IPS-20b (cell line): Measurements from ENCODE around the gene SLC8A1.

Source experiments
- H3K27ac ChIP-seq: one replicate; pipeline ENCODE4 v1.5.1; 2013; ENCODE audit warnings: low read length
- H3K27me3 ChIP-seq: 2 replicates; pipeline ENCODE4 v1.6.1; 2013; ENCODE audit warnings: mild to moderate bottlenecking, low read length, inconsistent platforms; ENCODE audit not compliant: insufficient read depth
- H3K36me3 ChIP-seq: 2 replicates; pipeline ENCODE4 v1.6.1; 2013; ENCODE audit warnings: low read depth, mild to moderate bottlenecking, inconsistent platforms, low read length, moderate library complexity; ENCODE audit not compliant: insufficient read depth
- H3K4me1 ChIP-seq: 2 replicates; pipeline ENCODE4 v1.6.1; 2013; ENCODE audit warnings: mild to moderate bottlenecking, control low read depth, inconsistent platforms, low read length, moderate library complexity; ENCODE audit not compliant: insufficient read depth
- H3K4me3 ChIP-seq: 2 replicates; pipeline ENCODE4 v1.5.1; 2013; ENCODE audit warnings: mild to moderate bottlenecking, low read length, inconsistent platforms
- H3K9ac ChIP-seq: 2 replicates; pipeline ENCODE4 v1.6.1; 2013; ENCODE audit warnings: low read depth, mild to moderate bottlenecking, inconsistent platforms, low read length, moderate library complexity
- H3K9me3 ChIP-seq: 2 replicates; pipeline ENCODE4 v1.6.1; 2013; ENCODE audit warnings: mild to moderate bottlenecking, low read depth, low read length, inconsistent platforms; ENCODE audit not compliant: insufficient read depth

SLC8A1 gene

DNA sequence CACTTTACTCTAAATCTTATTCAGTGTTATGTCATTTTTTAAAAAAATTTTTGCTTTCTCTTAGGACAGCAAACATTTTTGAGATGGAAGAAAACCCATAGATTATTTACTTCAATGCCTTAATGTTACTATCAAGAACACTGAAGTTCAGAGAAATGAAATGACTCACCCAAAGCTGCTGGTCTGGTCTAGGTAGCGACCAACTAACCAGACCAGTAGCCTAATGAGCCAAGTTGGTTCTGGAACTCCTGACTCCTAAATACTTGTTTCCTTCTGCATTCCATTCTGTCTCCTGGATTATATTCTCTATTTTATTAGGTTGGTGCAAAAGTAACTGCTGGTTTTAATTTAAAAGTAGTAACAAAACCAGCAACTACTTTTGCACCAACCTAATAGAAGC, 35.4 kb downstream of the SLC8A1 start:
- Histone ChIP-seq H3K4me3 (no peak overlapping the region), H3K9ac (no peak overlapping the region), H3K27me3 (no peaks in the 10 kb centered on the region), H3K9me3 (no peaks in the 10 kb centered on the region), H3K4me1 (no peaks in the 10 kb centered on the region), H3K27ac (no peak overlapping the region), H3K36me3 (no peaks in the 10 kb centered on the region)

DNA sequence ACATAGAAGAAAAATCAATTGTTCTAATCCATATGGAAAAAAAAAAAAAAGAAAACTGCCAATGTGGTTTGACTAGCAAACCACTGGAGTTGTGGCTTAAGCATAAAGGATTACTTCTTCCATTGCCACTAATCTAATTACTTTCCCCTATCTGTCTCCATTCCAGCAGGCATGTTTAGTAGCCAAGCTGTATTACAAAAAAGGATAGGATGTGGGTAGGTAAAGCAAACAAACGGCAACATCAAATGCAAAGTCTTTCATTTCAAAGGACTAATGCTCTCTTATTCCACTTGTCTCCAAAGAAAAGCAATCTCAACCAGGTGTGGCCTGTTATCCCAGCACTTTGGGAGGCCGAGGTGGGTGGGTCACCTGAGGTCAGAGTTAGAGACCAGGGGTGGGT, 36.5 kb downstream of the SLC8A1 start:
- no peak overlapping the region for H3K4me3 ChIP-seq
- H3K9me3 ChIP-seq: no peaks in the 10 kb centered on the region
- no peak overlapping the region for H3K27ac ChIP-seq
- H3K9ac ChIP-seq: no peak overlapping the region
- no peaks in the 10 kb centered on the region for H3K27me3 ChIP-seq
- H3K36me3 ChIP-seq: no peaks in the 10 kb centered on the region
- H3K4me1 ChIP-seq: no peaks in the 10 kb centered on the region

- Histone ChIP-seq H3K4me1 (no peaks in the 10 kb centered on the region), H3K27ac (no peak overlapping the region)
These were observed 39.4 kb downstream of the SLC8A1 start for GRCh38 chr2:40412456-40412855.

GRCh38 chr2:40410695-40411094, 41.2 kb downstream of the SLC8A1 start:
- Histone ChIP-seq H3K36me3 (no peaks in the 10 kb centered on the region), H3K9me3 (no peaks in the 10 kb centered on the region), H3K4me1 (no peaks in the 10 kb centered on the region), H3K9ac (no peak overlapping the region), H3K27ac (no peak overlapping the region), H3K4me3 (no peak overlapping the region), H3K27me3 (no peaks in the 10 kb centered on the region)

More at GRCh38 chr2:40412456-40412855, 39.4 kb downstream of the SLC8A1 start:
- H3K4me3 ChIP-seq: no peak overlapping the region
- no peaks in the 10 kb centered on the region for H3K9me3 ChIP-seq
- H3K9ac ChIP-seq: no peak overlapping the region
- no peaks in the 10 kb centered on the region for H3K36me3 ChIP-seq
- no peaks in the 10 kb centered on the region for H3K27me3 ChIP-seq

DNA sequence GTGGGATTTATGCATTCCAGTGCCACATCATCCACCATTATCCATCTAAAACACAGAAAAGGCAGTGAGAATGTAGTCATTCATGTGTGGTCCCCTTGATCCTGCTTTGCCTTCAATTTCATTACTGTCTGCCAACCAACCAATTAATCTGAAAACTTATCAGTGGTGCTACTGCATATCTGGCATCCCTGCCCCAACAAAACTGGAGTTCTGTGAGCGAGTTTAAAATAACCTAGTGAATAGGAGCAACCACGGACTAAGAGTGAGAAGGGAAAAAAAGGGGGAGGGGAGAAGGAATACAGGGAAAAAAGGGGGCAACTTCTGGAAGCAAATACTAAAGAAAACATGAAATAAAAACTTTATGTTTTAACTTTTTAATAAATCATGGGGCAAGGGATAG, 42.2 kb downstream of the SLC8A1 start:
- Histone ChIP-seq H3K4me3 (no peak overlapping the region), H3K9me3 (no peaks in the 10 kb centered on the region), H3K9ac (no peak overlapping the region), H3K4me1 (no peaks in the 10 kb centered on the region), H3K36me3 (no peaks in the 10 kb centered on the region), H3K27me3 (no peaks in the 10 kb centered on the region), H3K27ac (no peak overlapping the region)

GRCh38 chr2:40406485-40407289, 45.2 kb downstream of the SLC8A1 start:
- no peaks in the 10 kb centered on the region for H3K9me3 ChIP-seq
- H3K4me1 ChIP-seq: no peaks in the 10 kb centered on the region
- no peak overlapping the region for H3K27ac ChIP-seq
- no peak overlapping the region for H3K4me3 ChIP-seq
- H3K9ac ChIP-seq: no peak overlapping the region
- H3K36me3 ChIP-seq: no peaks in the 10 kb centered on the region
- no peaks in the 10 kb centered on the region for H3K27me3 ChIP-seq

DNA sequence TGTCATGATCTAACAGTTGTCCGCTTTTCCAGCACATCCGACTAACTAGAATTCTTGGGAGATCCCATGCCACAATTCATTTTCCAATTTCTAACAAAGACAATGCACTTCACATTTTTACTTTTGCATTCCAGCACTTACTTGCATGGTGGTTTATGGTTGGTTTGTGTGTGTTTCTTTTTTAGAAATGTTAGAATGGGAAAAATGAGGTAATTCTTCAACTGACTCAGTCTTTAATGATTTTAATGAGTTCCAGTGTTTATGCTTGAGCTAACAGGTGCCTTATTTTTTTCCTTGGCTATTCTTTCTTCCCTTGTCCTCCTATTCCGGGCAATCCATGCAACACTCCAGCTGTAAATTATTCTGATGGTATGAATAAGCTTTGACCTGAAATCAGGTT, 46.4 kb downstream of the SLC8A1 start:
- H3K4me3 ChIP-seq: no peak overlapping the region
- H3K9ac ChIP-seq: no peak overlapping the region
- H3K4me1 ChIP-seq: peaks cover 6% of the 10 kb centered on the region; the same call in 1 of the 2 replicates
- no peaks in the 10 kb centered on the region for H3K36me3 ChIP-seq
- H3K27ac ChIP-seq: no peak overlapping the region
- H3K9me3 ChIP-seq: no peaks in the 10 kb centered on the region
- H3K27me3 ChIP-seq: no peaks in the 10 kb centered on the region

GRCh38 chr2:40404517-40404916, 47.4 kb downstream of the SLC8A1 start:
- H3K36me3 ChIP-seq: no peaks in the 10 kb centered on the region
- H3K27me3 ChIP-seq: no peaks in the 10 kb centered on the region
- no peak overlapping the region for H3K27ac ChIP-seq
- H3K9ac ChIP-seq: no peak overlapping the region
- H3K4me1 ChIP-seq: peaks cover 10% of the 10 kb centered on the region; the same call in 1 of the 2 replicates
- no peaks in the 10 kb centered on the region for H3K9me3 ChIP-seq
- no peak overlapping the region for H3K4me3 ChIP-seq

DNA sequence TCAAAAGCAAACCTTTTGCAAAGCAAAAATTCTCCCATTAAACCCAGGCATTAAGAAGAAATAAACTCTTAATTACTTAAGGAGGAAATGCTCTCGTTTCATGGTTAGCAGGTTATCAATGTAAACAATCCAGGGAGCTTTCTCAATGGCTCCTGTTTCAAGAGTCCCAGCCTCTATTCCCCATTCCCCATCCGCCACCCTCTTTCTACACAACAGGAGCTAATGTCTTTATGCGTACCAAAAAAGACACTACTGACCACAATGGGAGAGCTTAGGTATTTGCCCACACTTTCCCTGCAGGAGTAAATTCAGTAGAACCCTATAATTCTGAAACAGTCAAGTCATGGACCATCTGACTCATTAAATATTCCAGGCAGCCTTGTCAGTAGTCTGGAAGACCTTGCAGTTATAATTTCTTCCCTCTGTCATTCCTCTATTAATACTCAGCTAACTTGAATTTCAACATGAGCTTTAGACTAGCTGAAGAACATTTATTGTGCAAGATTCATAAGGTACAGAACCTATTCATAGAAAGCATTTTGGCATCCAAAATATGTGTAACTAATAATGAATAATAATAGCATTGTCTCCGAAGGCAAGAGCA, 48.6 kb downstream of the SLC8A1 start:
- Histone ChIP-seq H3K9ac (no peak overlapping the region), H3K9me3 (no peaks in the 10 kb centered on the region), H3K36me3 (no peaks in the 10 kb centered on the region), H3K4me3 (no peak overlapping the region), H3K27me3 (no peaks in the 10 kb centered on the region), H3K4me1 (peaks cover 10% of the 10 kb centered on the region; the same call in 1 of the 2 replicates), H3K27ac (no peak overlapping the region)

- no peaks in the 10 kb centered on the region for H3K36me3 ChIP-seq
- peaks cover 10% of the 10 kb centered on the region; the same call in 1 of the 2 replicates for H3K4me1 ChIP-seq
- H3K9ac ChIP-seq: no peak overlapping the region
- no peak overlapping the region for H3K27ac ChIP-seq
- H3K4me3 ChIP-seq: no peak overlapping the region
- no peaks in the 10 kb centered on the region for H3K27me3 ChIP-seq
- no peaks in the 10 kb centered on the region for H3K9me3 ChIP-seq
These were observed 50.0 kb downstream of the SLC8A1 start for GRCh38 chr2:40401896-40402295.

- Histone ChIP-seq H3K4me1 (peaks cover 10% of the 10 kb centered on the region; the same call in 1 of the 2 replicates), H3K9ac (no peak overlapping the region), H3K27ac (no peak overlapping the region), H3K27me3 (no peaks in the 10 kb centered on the region), H3K9me3 (no peaks in the 10 kb centered on the region), H3K4me3 (no peak overlapping the region), H3K36me3 (no peaks in the 10 kb centered on the region)
These were observed 51.4 kb downstream of the SLC8A1 start for GRCh38 chr2:40400336-40400953.

DNA sequence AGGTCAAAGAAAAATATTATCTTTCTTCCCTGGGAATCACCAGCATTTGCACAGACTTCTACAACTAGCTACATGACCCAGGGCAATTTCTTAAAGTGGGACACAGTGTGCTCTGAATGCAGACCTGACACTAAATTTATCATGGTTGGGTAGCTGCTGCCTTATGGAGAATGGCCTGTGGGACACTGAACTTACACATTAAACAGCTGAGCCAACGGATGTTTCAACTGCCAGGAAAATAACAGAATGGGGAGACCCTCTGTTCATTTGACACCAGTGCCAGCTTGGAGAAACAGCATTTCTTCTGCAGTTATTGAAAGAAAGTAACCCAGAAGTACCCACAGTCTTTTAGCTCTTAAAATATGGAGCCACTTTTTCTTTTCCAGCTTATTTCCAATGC, 54.1 kb downstream of the SLC8A1 start:
- Histone ChIP-seq H3K4me3 (no peak overlapping the region), H3K36me3 (no peaks in the 10 kb centered on the region), H3K27me3 (no peaks in the 10 kb centered on the region), H3K27ac (no peak overlapping the region), H3K4me1 (peaks cover 10% of the 10 kb centered on the region; the same call in 1 of the 2 replicates), H3K9ac (no peak overlapping the region), H3K9me3 (no peaks in the 10 kb centered on the region)
